A549 treated with GW870086 at 1 μM for 4 hours (cell line): ENCODE results near the gene PRR4. TPM values are rescaled to one million over a fixed set of nuclear protein-coding genes. Genes with fewer than 3 reads are reported as not detected.

Experiments used
- total RNA-seq: library from RNA; stranded (reverse); fragments of 200-300 nt; extraction: Qiagen RNA extraction; gene quantifications from 5 replicates; pipeline ENCODE4 v1.2.3, GENCODE V29; 2022; ENCODE audit warnings: low read depth

PRR4 gene, protein sequence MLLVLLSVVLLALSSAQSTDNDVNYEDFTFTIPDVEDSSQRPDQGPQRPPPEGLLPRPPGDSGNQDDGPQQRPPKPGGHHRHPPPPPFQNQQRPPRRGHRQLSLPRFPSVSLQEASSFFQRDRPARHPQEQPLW
- total RNA-seq = 0.51 to 4.2 TPM (median 2.0 TPM) in 5 replicates

DNA sequence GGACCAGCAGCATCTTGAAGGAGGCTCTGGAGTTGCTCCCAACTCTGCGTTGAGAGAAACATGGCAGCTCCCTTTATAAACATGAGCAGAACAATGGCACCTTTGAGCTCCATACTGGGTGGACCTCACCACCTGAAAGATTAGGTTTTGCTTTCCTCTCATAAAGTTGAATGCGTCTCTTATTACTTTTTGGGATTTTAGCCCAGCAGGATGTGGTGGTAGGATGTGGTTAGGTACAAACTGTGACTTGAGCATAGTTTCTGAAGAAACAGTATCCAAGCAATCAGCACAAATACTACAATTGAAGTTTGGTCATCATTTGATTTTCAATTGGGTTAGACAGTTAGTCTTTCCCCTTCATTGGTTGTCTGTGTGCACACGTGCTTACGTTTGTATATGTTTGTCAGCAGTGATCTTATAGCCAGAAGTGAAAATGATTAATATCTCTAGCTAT is at the start of gene PRR4:
Gene PRR4, minus strand, starts transcription at position 51 of the 454 bp plus-strand sequence. Its CDS starts 38 bp downstream, at position 13.

DNA sequence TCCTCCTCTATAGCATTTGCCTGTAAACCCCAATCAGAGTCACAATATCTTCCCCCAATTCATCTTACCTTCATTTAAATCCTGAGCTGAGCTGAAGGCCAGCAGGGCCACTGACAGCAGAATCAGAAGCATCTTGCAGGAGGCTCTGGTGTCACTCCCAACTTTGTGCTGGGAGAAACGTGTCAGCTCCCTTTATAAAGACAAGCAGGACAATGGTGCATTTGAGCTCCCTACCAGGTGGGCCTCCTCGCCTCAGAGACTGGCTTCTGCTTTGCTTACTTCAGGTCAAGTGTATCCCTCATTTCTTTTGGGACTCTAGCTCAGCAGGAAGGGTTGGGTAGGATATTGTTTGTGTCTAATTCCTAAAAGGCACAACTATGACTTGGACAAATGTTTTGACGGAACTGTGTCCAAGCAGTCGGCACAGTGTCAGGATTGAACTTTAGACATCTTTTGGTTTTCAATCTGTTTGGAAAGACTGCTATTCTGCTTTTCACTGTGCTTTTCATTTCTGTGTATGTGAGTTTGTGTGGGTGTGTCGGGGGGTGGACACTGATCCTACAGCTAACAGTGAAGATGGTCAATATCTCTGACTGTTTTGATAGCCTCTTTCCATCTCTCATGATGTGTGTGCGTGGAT is 34.9 kb upstream of the PRR4 start, which contains the start of gene PRH1:
Gene PRH1, minus strand, starts transcription at position 170 of the 640 bp plus-strand sequence. Its CDS starts 38 bp downstream, at position 132.

DNA sequence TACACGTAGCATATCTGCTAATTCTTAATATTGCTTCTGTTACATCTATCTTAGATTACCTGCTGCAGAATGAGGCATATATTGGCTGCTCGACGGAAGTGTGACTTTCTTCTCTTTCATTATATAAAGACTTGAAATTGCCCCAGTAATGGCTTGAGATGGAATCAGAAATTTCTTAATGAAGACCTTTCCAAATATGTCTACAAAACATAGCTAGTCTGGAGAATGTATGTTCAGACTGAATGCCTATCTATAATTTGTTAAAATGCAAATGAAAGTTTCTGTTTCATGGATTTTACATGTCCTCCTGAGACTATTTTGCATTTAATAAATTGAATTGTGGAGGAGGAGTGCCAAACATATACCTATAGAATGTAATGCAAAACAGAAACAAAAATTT is 23.0 kb downstream of the PRR4 start, which contains the start of gene TAS2R10:
Gene TAS2R10, minus strand, starts transcription at position 101 of the 400 bp plus-strand sequence. Its CDS starts 89 bp downstream, at position 12.

DNA sequence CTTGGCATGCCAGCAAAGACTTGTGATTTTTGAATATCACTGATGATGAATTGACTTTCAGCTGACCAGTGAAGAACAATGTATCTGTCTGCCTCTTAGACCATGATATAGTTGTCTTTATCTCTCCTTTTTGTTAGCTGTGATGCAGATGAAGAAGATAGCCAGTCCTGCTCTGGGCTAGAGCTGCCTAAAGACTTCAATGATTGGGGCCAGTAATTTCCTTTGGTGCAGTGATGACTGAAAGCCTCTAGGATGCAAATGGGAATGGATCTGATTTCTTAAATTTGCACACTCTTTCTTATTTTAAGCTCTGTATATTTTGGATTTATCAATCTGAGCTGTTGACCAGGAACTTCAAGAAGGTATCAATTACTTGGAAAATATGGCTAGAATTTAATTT is 39.2 kb downstream of the PRR4 start, which contains the start of gene TAS2R9:
Gene TAS2R9, minus strand, starts transcription at position 101 of the 400 bp plus-strand sequence. Its CDS starts 93 bp downstream, at position 8.

DNA sequence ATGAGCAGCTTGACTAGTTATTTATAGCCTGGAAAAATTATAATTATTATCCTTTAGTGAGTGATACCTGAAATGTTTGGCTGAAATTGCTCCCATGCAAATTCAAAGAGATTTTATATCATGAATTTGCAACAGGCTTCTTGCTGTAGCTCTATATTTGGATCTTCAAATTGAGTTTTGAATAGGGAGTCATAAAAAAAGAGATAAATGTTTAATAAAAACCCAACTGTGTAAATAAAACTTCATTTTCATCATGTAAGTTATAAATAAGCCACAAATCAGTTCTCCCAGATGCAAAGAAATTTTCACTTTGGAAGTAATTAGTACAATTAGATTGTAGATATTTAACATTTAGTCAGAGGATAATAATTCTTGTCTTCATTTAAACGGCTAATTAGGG is 42.1 kb downstream of the PRR4 start, which contains the start of gene TAS2R8:
Gene TAS2R8, minus strand, starts transcription at position 101 of the 400 bp plus-strand sequence. CDS start 306 bp downstream, outside the sequence.

DNA sequence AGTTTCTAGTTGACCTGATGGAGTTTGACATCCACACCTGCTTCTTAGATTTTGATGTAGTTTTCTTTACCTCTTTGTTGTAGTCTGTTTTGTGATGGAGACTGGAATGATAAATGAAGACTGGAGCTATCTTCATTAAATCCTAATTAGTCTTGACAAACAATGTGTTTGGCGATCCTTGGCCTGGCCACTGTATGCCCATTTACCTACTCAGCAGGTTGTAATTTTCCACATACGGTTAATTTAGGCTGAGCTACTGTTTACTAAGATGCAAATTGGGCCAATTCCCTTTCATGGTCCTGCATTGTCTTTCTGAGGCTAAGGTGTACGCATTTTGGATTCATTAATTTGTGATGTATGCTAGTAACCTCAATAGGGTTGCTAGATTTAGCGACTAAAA is 46.7 kb downstream of the PRR4 start, which contains the start of gene TAS2R7:
Gene TAS2R7, minus strand, starts transcription at position 41 of the 400 bp plus-strand sequence. CDS start 57 bp downstream, outside the sequence.

Other genes with a start within 250 kb of the PRR4 start
- gene MAGOHB, start 235.9 kb downstream of the PRR4 start, total RNA-seq = 48.5 to 60.4 TPM (median 51.3 TPM) in 5 replicates
- gene STYK1, start 175.4 kb downstream of the PRR4 start, total RNA-seq = 0.15 to 0.61 TPM (median 0.30 TPM) in 5 replicates
- gene YBX3, start 126.2 kb downstream of the PRR4 start, total RNA-seq = 239 to 276 TPM (median 268 TPM) in 5 replicates
- not detected in 5 replicates for gene TAS2R7, start 46.8 kb downstream of the PRR4 start, total RNA-seq
- gene TAS2R8, start 42.2 kb downstream of the PRR4 start, total RNA-seq = not detected in 5 replicates
- not detected in 5 replicates for gene TAS2R9, start 39.3 kb downstream of the PRR4 start, total RNA-seq
- not detected in 5 replicates for gene TAS2R10, start 23.1 kb downstream of the PRR4 start, total RNA-seq
- gene PRH1, start 34.8 kb upstream of the PRR4 start, total RNA-seq = 1.6 to 4.1 TPM (median 2.8 TPM) in 5 replicates
- gene TAS2R13, start 60.1 kb upstream of the PRR4 start, total RNA-seq = not detected in 5 replicates
- not detected in 5 replicates for gene PRH2, start 79.8 kb upstream of the PRR4 start, total RNA-seq
- gene TAS2R14, start 89.8 kb upstream of the PRR4 start, total RNA-seq = 0.43 to 0.61 TPM (median 0.56 TPM) in 5 replicates
- not detected in 5 replicates for gene TAS2R50, start 137.4 kb upstream of the PRR4 start, total RNA-seq
- 0.09 to 0.21 TPM in 2 of 5 replicates, not detected in the others for gene TAS2R20, start 148.8 kb upstream of the PRR4 start, total RNA-seq
- gene TAS2R19, start 173.1 kb upstream of the PRR4 start, total RNA-seq = 0.15 TPM in 1 of 5 replicates, not detected in the others
- 0.13 to 0.15 TPM in 2 of 5 replicates, not detected in the others for gene TAS2R31, start 181.9 kb upstream of the PRR4 start, total RNA-seq
- not detected in 5 replicates for gene TAS2R46, start 212.8 kb upstream of the PRR4 start, total RNA-seq
- gene TAS2R43, start 242.8 kb upstream of the PRR4 start, total RNA-seq = not detected in 5 replicates